Naive thymus-derived CD8-positive, alpha-beta T cell (primary cell): ENCODE data around the gene CPS1. TPM values are rescaled to one million over a fixed set of nuclear protein-coding genes. Genes with fewer than 3 reads are reported as not detected.
A peak's percentile ranks its signal among the peaks of the same experiment; 100 is the strongest.

ENCODE experiments used
- ATAC-seq, 2 donors: fragments of 150-1000 bp; cut with Tn5 transposase in 1 of 2; sonication (Bioruptor Pico), chemical (Tn5 transposase) in 1 of 2; 1 replicate in 1 of 2; 2 replicates in 1 of 2; pipeline ENCODE4 v1.10.0; 2021; ENCODE audit warnings: mild to moderate bottlenecking in 2 of 2, moderate library complexity in 2 of 2
- POLR2A ChIA-PET: fragments of 350-600 bp; sonication (Branson Sonifier 250); formaldehyde crosslinking; loops from one replicate; lab custom pipeline; 2021; ENCODE audit warnings: antibody characterized with exemption; lab: Charles Lee
- DNase-seq, 10 donors: peaks; one replicate each; pipeline versions ENCODE4 v3.0.0 to v3.0.0-alpha.2; 2020 to 2022
- H3K27ac Mint-ChIP-seq, 10 donors: one replicate each; pipeline ENCODE4 v1.8.0; 2020 to 2022; ENCODE audit warnings: mild to moderate bottlenecking in 10 of 10, mixed read lengths in 10 of 10, moderate library complexity in 4 of 10, inconsistent platforms in 1 of 10
- H3K27me3 Mint-ChIP-seq, 5 donors: one replicate each; pipeline ENCODE4 v1.8.0; 2021 to 2022; ENCODE audit warnings: mixed read lengths in 5 of 5
- H3K36me3 Mint-ChIP-seq, 3 donors: one replicate each; pipeline ENCODE4 v1.8.0; 2020 to 2022; ENCODE audit warnings: mixed read lengths in 3 of 3, mild to moderate bottlenecking in 2 of 3, inconsistent platforms in 1 of 3
- H3K4me1 Mint-ChIP-seq, 4 donors: one replicate each; pipeline ENCODE4 v1.8.0; 2021 to 2022; ENCODE audit warnings: mixed read lengths in 4 of 4
- H3K4me3 Mint-ChIP-seq, 10 donors: one replicate each; pipeline ENCODE4 v1.8.0; 2020 to 2022; ENCODE audit warnings: mild to moderate bottlenecking in 10 of 10, mixed read lengths in 10 of 10, moderate library complexity in 6 of 10, inconsistent platforms in 1 of 10
- H3K9me3 Mint-ChIP-seq, 9 donors: one replicate each; pipeline ENCODE4 v1.8.0; 2020 to 2022; ENCODE audit warnings: mixed read lengths in 9 of 9, mild to moderate bottlenecking in 3 of 9, inconsistent platforms in 1 of 9, moderate library complexity in 1 of 9
- polyA plus RNA-seq, 3 donors: library from polyadenylated mRNA; unstranded; fragments of 300-500 nt; fragmentation: Illumina TruSeq; gene quantifications; one replicate each; pipeline ENCODE4 v1.2.3, GENCODE V29; 2021
- total RNA-seq, 8 experiments: library from RNA in 2 of 8; stranded (reverse) in 2 of 8; gene quantifications; one replicate each; pipeline ENCODE4 v1.2.3 and lab custom pipeline; 2021 to 2026

The CPS1 gene
- total and polyA plus RNA-seq, 5 experiments from 2014 or later = 0.46 to 0.55 (median 0.49) TPM; not detected in 2

- no peaks in the 10 kb centered on the region for H3K9me3 Mint-ChIP-seq
- no peak for ATAC-seq
- peaks cover 8 to 35% (median 10%) of the 10 kb centered on the region in 5 donors for H3K27me3 Mint-ChIP-seq
- DNase-seq = no peak
- H3K36me3 Mint-ChIP-seq = no peaks in the 10 kb centered on the region
- no peak overlapping the region for H3K27ac Mint-ChIP-seq
- no peak overlapping the region for H3K4me3 Mint-ChIP-seq
- H3K4me1 Mint-ChIP-seq = no peaks in the 10 kb centered on the region
- POLR2A ChIA-PET = no interaction called here
Measured at GRCh38 chr2:210553373-210553772, 3.0 kb upstream of the CPS1 start.

GRCh38 chr2:210555555-210555954 lies 844 bp upstream of the CPS1 start:
- no peaks in the 10 kb centered on the region for H3K36me3 Mint-ChIP-seq
- H3K4me3 Mint-ChIP-seq = no peak overlapping the region
- H3K27me3 Mint-ChIP-seq = peaks cover 4 to 35% (median 6%) of the 10 kb centered on the region in 5 donors
- no peak overlapping the region for H3K27ac Mint-ChIP-seq
- POLR2A ChIA-PET = no interaction called here
- no peaks in the 10 kb centered on the region for H3K4me1 Mint-ChIP-seq
- DNase-seq (no peak), ATAC-seq (no peak)
- H3K9me3 Mint-ChIP-seq = no peaks in the 10 kb centered on the region

GRCh38 chr2:210557721-210558120 lies 1.3 kb downstream of the CPS1 start:
- Mint-ChIP-seq H3K9me3 (no peaks in the 10 kb centered on the region), H3K36me3 (no peaks in the 10 kb centered on the region), H3K27ac (no peak overlapping the region), H3K4me1 (no peaks in the 10 kb centered on the region), H3K27me3 (peaks cover 4 to 21% (median 6%) of the 10 kb centered on the region in 5 donors), H3K4me3 (no peak overlapping the region)
- POLR2A ChIA-PET = no interaction called here
- DNase-seq (no peak), ATAC-seq (no peak)

GRCh38 chr2:210558708-210559107 lies 2.3 kb downstream of the CPS1 start:
- H3K4me3 Mint-ChIP-seq = no peak overlapping the region
- ATAC-seq = no peak
- no peak overlapping the region for H3K27ac Mint-ChIP-seq
- no peak for DNase-seq
- no peaks in the 10 kb centered on the region for H3K4me1 Mint-ChIP-seq
- POLR2A ChIA-PET = no interaction called here
- no peaks in the 10 kb centered on the region for H3K9me3 Mint-ChIP-seq
- H3K36me3 Mint-ChIP-seq = no peaks in the 10 kb centered on the region
- peaks cover 2 to 18% (median 5%) of the 10 kb centered on the region in 5 donors for H3K27me3 Mint-ChIP-seq

DNA sequence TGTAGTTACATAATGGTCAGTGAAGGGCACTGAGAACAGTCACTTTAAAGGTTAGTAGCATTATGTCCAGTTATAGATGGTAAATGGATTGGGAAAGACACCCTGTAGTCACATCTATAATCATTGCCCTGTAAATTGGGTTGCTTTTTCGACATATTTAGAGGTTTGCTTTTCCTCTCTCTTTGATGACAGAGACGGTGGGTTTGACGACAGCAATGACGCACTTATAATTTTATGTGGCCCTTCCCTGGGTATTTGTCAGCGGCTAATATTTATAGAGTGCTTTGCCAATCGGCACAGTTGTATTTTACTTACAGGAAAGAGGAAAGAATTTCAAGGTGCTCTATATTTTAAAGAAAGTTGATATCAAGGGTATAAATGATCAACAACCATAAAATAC lies 2.8 kb downstream of the CPS1 start:
- POLR2A ChIA-PET = no interaction called here
- no peak overlapping the region for H3K4me3 Mint-ChIP-seq
- no peak for DNase-seq
- H3K9me3 Mint-ChIP-seq = no peaks in the 10 kb centered on the region
- H3K4me1 Mint-ChIP-seq = no peaks in the 10 kb centered on the region
- H3K36me3 Mint-ChIP-seq = no peaks in the 10 kb centered on the region
- no peak for ATAC-seq
- peaks cover 2 to 13% (median 4%) of the 10 kb centered on the region in 5 donors for H3K27me3 Mint-ChIP-seq
- H3K27ac Mint-ChIP-seq = no peak overlapping the region

DNA sequence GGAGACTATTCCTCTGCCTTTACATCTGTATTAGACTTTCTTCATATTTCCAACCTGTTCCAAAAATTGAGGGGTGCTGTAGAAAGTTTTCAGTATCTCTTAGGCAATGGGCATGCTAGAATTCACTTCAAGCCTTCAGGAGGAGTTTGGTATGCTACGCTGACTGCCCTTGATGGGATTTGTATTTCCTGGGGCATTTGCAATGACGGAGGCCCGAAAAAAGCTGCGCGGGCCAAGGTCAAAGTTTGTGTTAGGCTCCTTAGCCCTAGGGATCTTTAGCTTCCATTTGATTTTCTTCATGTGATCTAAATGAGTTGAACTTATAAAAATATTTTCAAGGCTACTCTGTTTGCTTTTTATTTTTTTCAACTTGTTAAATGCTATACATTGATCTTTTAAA lies 5.1 kb downstream of the CPS1 start:
- H3K4me3 Mint-ChIP-seq = no peak overlapping the region
- H3K27me3 Mint-ChIP-seq = peaks cover 0 to 4% (median 2%) of the 10 kb centered on the region in 5 donors
- H3K27ac Mint-ChIP-seq = no peak overlapping the region
- H3K4me1 Mint-ChIP-seq = no peaks in the 10 kb centered on the region
- DNase-seq (no peak), ATAC-seq (no peak)
- H3K36me3 Mint-ChIP-seq = no peaks in the 10 kb centered on the region
- POLR2A ChIA-PET = no interaction called here
- H3K9me3 Mint-ChIP-seq = no peaks in the 10 kb centered on the region

- no peaks in the 10 kb centered on the region for H3K9me3 Mint-ChIP-seq
- no peak overlapping the region for H3K4me3 Mint-ChIP-seq
- ATAC-seq (no peak), DNase-seq (no peak)
- H3K27ac Mint-ChIP-seq = no peak overlapping the region
- H3K4me1 Mint-ChIP-seq = no peaks in the 10 kb centered on the region
- no peaks in the 10 kb centered on the region for H3K36me3 Mint-ChIP-seq
- POLR2A ChIA-PET = no interaction called here
- peaks cover 0 to 4% (median 2%) of the 10 kb centered on the region in 5 donors for H3K27me3 Mint-ChIP-seq
Measured at GRCh38 chr2:210562091-210562490, 5.7 kb downstream of the CPS1 start.

- DNase-seq = no peak
- no peaks in the 10 kb centered on the region for H3K36me3 Mint-ChIP-seq
- H3K27me3 Mint-ChIP-seq = peaks cover 0 to 4% (median 2%) of the 10 kb centered on the region in 5 donors
- H3K9me3 Mint-ChIP-seq = no peaks in the 10 kb centered on the region
- H3K27ac Mint-ChIP-seq = no peak overlapping the region
- no peaks in the 10 kb centered on the region for H3K4me1 Mint-ChIP-seq
- H3K4me3 Mint-ChIP-seq = no peak overlapping the region
- POLR2A ChIA-PET = no interaction called here
- no peak for ATAC-seq
Measured at GRCh38 chr2:210562502-210563080, 6.2 kb downstream of the CPS1 start.

DNA sequence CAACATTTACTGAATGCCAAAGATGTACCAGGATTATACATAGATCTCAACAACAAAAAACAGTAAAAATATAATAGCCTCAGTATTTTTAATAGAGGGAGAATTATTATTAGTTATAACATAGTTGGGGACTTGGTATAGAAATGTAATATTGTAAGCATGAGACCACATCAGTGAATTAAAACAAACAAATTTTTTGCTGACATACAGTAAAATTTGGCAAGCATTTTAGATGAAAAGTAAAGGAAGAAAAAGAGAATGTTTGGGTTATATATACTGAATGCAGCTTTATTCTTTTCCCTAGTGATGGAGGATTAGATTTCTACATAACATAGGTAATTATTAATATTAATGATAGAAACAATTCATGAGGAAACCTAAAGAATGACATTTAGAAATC lies 10.9 kb downstream of the CPS1 start:
- Mint-ChIP-seq H3K4me1 (no peaks in the 10 kb centered on the region), H3K36me3 (no peaks in the 10 kb centered on the region), H3K9me3 (no peaks in the 10 kb centered on the region), H3K27ac (no peak overlapping the region), H3K27me3 (peaks cover 0 to 11% (median 2%) of the 10 kb centered on the region in 5 donors), H3K4me3 (no peak overlapping the region)
- POLR2A ChIA-PET = no interaction called here
- ATAC-seq = no peak
- no peak for DNase-seq

DNA sequence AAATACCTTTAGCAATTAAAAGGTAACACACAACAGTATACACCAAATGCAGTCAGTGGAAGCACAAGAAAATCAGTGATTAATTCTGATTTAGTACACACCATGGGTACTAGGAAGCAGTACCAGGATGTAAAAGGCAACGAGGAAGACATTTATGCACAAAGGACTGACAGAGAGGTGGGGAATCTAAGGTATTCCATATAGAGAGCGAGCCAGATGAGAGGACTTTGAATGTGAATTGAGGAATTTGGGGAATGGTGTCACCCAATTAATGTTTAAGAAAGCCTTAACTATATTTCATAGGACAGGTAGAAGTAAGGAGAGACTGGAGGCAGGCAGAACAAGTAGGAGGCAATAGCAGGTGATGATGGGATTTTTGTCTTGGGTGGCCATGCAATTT lies 11.7 kb downstream of the CPS1 start:
- peaks cover 0 to 11% (median 2%) of the 10 kb centered on the region in 5 donors for H3K27me3 Mint-ChIP-seq
- POLR2A ChIA-PET = no interaction called here
- no peaks in the 10 kb centered on the region for H3K4me1 Mint-ChIP-seq
- no peaks in the 10 kb centered on the region for H3K36me3 Mint-ChIP-seq
- ATAC-seq (no peak), DNase-seq (no peak)
- no peaks in the 10 kb centered on the region for H3K9me3 Mint-ChIP-seq
- no peak overlapping the region for H3K4me3 Mint-ChIP-seq
- H3K27ac Mint-ChIP-seq = no peak overlapping the region

DNA sequence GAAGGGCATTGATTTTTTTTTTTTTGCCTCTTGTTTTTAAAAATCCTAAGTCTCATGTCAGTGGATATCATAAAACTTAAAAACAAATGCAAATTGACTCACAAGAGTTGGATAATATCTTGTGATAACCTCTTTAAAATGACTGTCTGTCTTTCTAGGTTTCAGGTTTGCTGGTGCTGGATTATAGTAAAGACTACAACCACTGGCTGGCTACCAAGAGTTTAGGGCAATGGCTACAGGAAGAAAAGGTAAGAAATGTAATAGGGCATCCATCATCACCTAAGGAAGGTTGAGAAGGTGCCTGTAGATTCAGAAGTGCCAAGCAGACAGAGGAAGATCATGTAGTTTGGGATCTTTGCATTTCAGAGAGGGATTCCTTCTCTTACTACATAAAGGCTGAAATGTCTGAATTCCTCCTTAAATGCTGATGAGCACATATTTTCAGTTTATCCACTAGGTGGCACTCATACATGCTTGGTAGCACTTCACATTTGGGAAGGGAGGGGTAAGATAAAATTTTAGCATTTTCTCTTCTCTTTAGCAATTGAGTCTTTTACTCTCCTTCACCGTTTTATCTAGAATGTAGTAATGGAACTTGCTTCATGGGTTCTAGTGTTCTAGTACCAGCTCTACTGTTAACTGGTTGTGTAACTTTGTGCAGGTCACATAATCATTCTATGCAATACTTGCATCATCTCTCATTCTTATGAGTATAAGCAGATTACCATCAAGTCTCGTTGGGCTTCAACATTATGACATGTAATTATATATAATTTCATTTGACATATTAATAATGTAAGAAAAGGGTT lies 21.1 kb downstream of the CPS1 start:
- Mint-ChIP-seq H3K36me3 (no peaks in the 10 kb centered on the region), H3K4me1 (no peaks in the 10 kb centered on the region), H3K27me3 (peaks cover 0 to 9% (median 0%) of the 10 kb centered on the region in 5 donors), H3K4me3 (no peak overlapping the region), H3K9me3 (no peaks in the 10 kb centered on the region), H3K27ac (peak overlapping the region in 1 of 10 donors; percentile 54)
- DNase-seq (peak in 3 of 10 donors; percentile 13 to 37 (median 22)), ATAC-seq (no peak)
- POLR2A ChIA-PET = no interaction called here

DNA sequence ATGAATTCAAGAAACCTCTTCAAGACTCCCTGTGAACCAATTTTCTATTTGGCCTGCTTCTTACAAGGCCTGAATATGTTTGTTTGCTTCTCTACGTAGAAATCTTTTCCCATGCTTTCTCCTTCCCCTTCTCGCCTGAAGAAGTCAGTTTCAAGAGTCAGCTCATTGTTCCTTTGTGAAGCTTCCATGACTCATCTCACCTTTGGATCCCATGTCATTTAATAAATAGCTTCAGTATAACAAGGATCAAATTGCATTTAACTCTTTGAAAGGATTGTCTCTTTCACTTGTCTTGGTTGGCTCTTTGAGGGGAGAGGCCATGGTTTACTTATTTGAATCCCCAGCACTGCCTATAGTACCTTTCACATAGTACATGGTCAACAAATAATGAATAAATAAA lies 28.4 kb downstream of the CPS1 start:
- Mint-ChIP-seq H3K36me3 (no peaks in the 10 kb centered on the region), H3K4me3 (no peak overlapping the region), H3K27me3 (no peaks in the 10 kb centered on the region), H3K4me1 (no peaks in the 10 kb centered on the region), H3K9me3 (no peaks in the 10 kb centered on the region), H3K27ac (no peak overlapping the region)
- DNase-seq (no peak), ATAC-seq (no peak)
- POLR2A ChIA-PET = no interaction called here

GRCh38 chr2:210586381-210586780 lies 30.0 kb downstream of the CPS1 start:
- no peaks in the 10 kb centered on the region for H3K36me3 Mint-ChIP-seq
- POLR2A ChIA-PET = no interaction called here
- no peak overlapping the region for H3K27ac Mint-ChIP-seq
- H3K4me3 Mint-ChIP-seq = no peak overlapping the region
- H3K27me3 Mint-ChIP-seq = no peaks in the 10 kb centered on the region
- H3K4me1 Mint-ChIP-seq = no peaks in the 10 kb centered on the region
- DNase-seq (no peak), ATAC-seq (no peak)
- H3K9me3 Mint-ChIP-seq = no peaks in the 10 kb centered on the region
